A549 treated with dexamethasone at 1 μM for 4 hours (cell line): ENCODE data around the gene LTBP3. TPM values are rescaled to one million over a fixed set of nuclear protein-coding genes. Genes with fewer than 3 reads are reported as not detected.

Experiments used
- total RNA-seq: library from RNA; stranded (reverse); fragments of 200-300 nt; extraction: Qiagen RNA extraction; gene quantifications from 5 replicates; pipeline ENCODE4 v1.2.3, GENCODE V29; 2022

Gene LTBP3
- total RNA-seq: 67.3 to 123 TPM (median 91.4 TPM) in 5 replicates

GRCh38 chr11:65558002-65558929 lies at the start of gene LTBP3:
LTBP3 (minus strand) TSS chr11:65558359; CDS start chr11:65557959, 400 bp downstream.

DNA sequence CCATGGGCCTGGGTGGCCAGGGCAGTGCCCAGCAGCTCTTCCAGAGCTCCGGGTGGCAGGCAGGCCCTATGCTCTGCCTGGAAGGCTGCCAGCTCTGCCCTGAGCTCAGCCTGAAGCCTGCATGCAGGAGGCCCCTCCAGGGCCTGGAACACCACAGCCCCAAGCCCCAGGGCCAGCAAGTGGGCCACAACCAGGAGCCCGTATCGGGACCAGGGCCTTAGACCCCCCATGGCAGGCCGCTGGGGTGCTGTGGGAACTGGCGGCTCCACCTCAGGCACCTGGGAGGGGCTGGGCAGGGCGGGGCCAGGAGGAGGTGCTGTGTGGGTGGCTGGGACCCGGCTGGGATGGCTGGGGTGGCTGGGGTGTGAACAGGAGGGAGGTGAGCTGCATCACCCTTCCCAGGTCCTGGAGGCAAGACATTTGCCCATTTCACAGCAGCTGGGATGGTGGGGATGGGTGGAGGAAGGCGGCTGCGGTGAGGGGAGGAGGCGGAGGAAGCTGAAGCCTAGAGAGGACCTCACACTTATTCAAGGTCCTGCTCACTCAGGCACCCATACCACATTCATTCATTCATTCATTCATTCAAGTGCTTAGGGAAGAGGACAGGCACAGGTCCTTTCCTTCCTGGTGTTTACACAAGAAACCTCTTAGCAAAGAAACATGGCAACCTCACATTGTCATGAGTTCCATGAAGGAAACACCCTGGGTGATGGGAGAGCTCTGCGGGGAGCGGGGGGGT lies 37.6 kb upstream of the LTBP3 start, which contains the start of gene KCNK7:
TSS of gene KCNK7 (minus strand) at position 258 of the 739 bp plus-strand sequence. CDS start at position 230, 28 bp downstream.

GRCh38 chr11:65575568-65576231 lies 17.5 kb upstream of the LTBP3 start, which contains the start of gene EHBP1L1:
EHBP1L1 (plus strand) TSS chr11:65576053; CDS start chr11:65576303, 250 bp downstream.

DNA sequence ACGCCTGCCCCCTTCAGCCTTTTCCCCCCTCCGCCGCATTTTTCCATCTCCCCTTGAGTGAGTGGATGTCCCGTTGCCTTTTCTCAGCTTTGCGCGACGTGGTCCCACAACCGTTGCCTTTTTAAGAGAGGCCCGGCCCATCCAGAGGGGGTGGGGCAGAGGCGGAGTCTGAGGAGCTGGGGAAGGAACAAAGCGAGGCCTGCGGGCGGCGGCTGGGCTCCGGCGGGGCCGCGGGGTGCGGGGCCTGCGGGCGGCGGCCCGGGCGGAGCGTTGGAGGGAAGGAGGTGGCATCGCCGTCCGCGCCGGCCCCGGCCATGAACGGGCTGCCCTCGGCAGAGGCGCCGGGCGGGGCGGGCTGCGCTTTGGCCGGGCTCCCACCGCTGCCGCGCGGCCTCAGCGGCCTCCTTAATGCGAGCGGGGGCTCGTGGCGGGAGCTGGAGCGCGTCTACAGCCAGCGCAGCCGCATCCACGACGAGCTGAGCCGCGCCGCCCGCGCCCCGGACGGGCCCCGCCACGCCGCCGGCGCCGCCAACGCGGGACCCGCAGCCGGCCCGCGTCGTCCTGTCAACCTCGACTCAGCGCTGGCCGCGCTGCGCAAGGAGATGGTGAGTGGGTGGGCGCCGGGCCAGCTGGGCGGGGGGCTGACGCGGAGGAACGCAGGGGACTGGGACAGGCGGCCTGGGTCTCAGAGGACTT lies 14.3 kb upstream of the LTBP3 start, which contains the start of gene FAM89B:
TSS of gene FAM89B (plus strand) at position 183 of the 696 bp plus-strand sequence. CDS start at position 315, 132 bp downstream.

GRCh38 chr11:65569973-65570918 lies 12.1 kb upstream of the LTBP3 start, which contains the start of gene ZNRD2:
ZNRD2 (plus strand) TSS chr11:65570477; CDS start chr11:65570492, 15 bp downstream.

DNA sequence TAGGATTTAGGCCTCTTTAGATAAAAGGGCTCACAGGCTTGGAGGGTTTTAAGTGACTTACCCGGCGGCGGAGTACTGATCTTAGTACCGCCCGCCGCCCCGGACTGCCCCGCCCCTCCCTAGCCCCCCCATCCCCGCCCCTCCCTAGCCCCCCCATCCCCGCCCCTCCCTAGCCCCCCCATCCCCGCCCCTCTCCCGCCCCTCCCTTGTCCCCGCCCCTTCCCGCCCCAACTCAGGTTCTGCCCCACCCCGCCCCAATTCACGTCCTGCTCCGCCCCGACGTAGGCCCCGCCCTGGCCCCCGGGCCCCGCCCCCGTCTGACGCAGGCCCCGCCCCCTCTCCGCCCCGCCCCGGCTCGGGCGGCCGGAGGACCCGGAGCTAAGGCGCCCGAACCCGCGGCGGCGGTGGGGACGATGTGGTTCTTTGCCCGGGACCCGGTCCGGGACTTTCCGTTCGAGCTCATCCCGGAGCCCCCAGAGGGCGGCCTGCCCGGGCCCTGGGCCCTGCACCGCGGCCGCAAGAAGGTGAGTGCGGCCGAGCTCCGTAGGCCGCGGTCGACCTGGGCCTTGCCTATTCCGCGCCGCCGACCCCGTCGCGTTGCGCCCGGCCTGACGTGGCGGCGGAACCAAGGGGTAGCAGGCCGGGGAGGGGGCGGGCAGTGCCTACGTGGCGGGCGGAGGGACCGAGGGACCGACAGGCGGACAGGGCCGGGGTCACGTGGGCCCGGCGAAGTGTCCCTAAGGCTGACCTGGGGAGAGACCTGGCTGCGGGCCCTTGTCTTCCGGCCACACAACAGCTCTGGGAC lies 33.2 kb downstream of the LTBP3 start, which contains the start of gene SCYL1:
TSS of gene SCYL1 (plus strand) at position 343 of the 805 bp plus-strand sequence. CDS start at position 414, 71 bp downstream.

DNA sequence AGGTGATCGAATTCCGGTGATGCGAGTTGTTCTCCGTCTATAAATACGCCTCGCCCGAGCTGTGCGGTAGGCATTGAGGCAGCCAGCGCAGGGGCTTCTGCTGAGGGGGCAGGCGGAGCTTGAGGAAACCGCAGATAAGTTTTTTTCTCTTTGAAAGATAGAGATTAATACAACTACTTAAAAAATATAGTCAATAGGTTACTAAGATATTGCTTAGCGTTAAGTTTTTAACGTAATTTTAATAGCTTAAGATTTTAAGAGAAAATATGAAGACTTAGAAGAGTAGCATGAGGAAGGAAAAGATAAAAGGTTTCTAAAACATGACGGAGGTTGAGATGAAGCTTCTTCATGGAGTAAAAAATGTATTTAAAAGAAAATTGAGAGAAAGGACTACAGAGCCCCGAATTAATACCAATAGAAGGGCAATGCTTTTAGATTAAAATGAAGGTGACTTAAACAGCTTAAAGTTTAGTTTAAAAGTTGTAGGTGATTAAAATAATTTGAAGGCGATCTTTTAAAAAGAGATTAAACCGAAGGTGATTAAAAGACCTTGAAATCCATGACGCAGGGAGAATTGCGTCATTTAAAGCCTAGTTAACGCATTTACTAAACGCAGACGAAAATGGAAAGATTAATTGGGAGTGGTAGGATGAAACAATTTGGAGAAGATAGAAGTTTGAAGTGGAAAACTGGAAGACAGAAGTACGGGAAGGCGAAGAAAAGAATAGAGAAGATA lies 59.0 kb downstream of the LTBP3 start, which contains the start of gene MALAT1:
TSS of gene MALAT1 (plus strand) at position 69 of the 736 bp plus-strand sequence.

Other genes starting within 250 kb of the LTBP3 start
- 16.1 to 22.5 TPM (median 19.6 TPM) in 5 replicates for gene CDC42EP2, start 243.5 kb downstream of the LTBP3 start, total RNA-seq
- 38.8 to 42.8 TPM (median 42.2 TPM) in 5 replicates for gene DPF2, start 224.5 kb downstream of the LTBP3 start, total RNA-seq
- 0.80 to 1.2 TPM (median 1.0 TPM) in 5 replicates for gene TIGD3, start 203.6 kb downstream of the LTBP3 start, total RNA-seq
- gene SLC25A45, start 175.7 kb downstream of the LTBP3 start, total RNA-seq: 10.7 to 16.6 TPM (median 15.4 TPM) in 5 replicates
- gene FRMD8, start 171.7 kb downstream of the LTBP3 start, total RNA-seq: 34.3 to 52.8 TPM (median 49.7 TPM) in 5 replicates
- 91.2 to 211 TPM (median 154 TPM) in 5 replicates for gene NEAT1, start 135.6 kb downstream of the LTBP3 start, total RNA-seq
- gene MALAT1, start 59.3 kb downstream of the LTBP3 start, total RNA-seq: 47.0 to 89.3 TPM (median 68.8 TPM) in 5 replicates
- gene SCYL1, start 33.3 kb downstream of the LTBP3 start, total RNA-seq: 42.4 to 62.3 TPM (median 60.2 TPM) in 5 replicates
- 67.2 to 80.5 TPM (median 71.2 TPM) in 5 replicates for gene ZNRD2, start 12.1 kb upstream of the LTBP3 start, total RNA-seq
- gene FAM89B, start 14.2 kb upstream of the LTBP3 start, total RNA-seq: 24.8 to 42.2 TPM (median 34.4 TPM) in 5 replicates
- 20.8 to 32.9 TPM (median 28.8 TPM) in 5 replicates for gene EHBP1L1, start 17.7 kb upstream of the LTBP3 start, total RNA-seq
- gene KCNK7, start 37.4 kb upstream of the LTBP3 start, total RNA-seq: 0.21 to 0.59 TPM (median 0.45 TPM) in 5 replicates
- 39.9 to 50.8 TPM (median 46.4 TPM) in 5 replicates for gene MAP3K11, start 55.9 kb upstream of the LTBP3 start, total RNA-seq
- 22.5 to 37.8 TPM (median 36.0 TPM) in 5 replicates for gene PCNX3, start 57.4 kb upstream of the LTBP3 start, total RNA-seq
- 9.4 to 16.4 TPM (median 15.6 TPM) in 5 replicates for gene SIPA1, start 79.7 kb upstream of the LTBP3 start, total RNA-seq
- gene RELA, start 104.6 kb upstream of the LTBP3 start, total RNA-seq: 58.7 to 77.6 TPM (median 77.2 TPM) in 5 replicates
- gene KAT5, start 153.9 kb upstream of the LTBP3 start, total RNA-seq: 43.0 to 54.7 TPM (median 52.9 TPM) in 5 replicates
- 22.8 to 46.0 TPM (median 44.1 TPM) in 5 replicates for gene RNASEH2C, start 162.4 kb upstream of the LTBP3 start, total RNA-seq
- 7.5 to 12.1 TPM (median 10.0 TPM) in 5 replicates for gene AP5B1, start 222.6 kb upstream of the LTBP3 start, total RNA-seq
- gene OVOL1, start 228.7 kb upstream of the LTBP3 start, total RNA-seq: 0.05 to 0.12 TPM (median 0.08 TPM) in 5 replicates